ENCODE results near the gene EZH1.
"Not testable (repeated sequence)": the region's sequence is repeated elsewhere in the genome, so short reads cannot be mapped to it uniquely, and the experiment has no call there.

EZH1 gene

DNA sequence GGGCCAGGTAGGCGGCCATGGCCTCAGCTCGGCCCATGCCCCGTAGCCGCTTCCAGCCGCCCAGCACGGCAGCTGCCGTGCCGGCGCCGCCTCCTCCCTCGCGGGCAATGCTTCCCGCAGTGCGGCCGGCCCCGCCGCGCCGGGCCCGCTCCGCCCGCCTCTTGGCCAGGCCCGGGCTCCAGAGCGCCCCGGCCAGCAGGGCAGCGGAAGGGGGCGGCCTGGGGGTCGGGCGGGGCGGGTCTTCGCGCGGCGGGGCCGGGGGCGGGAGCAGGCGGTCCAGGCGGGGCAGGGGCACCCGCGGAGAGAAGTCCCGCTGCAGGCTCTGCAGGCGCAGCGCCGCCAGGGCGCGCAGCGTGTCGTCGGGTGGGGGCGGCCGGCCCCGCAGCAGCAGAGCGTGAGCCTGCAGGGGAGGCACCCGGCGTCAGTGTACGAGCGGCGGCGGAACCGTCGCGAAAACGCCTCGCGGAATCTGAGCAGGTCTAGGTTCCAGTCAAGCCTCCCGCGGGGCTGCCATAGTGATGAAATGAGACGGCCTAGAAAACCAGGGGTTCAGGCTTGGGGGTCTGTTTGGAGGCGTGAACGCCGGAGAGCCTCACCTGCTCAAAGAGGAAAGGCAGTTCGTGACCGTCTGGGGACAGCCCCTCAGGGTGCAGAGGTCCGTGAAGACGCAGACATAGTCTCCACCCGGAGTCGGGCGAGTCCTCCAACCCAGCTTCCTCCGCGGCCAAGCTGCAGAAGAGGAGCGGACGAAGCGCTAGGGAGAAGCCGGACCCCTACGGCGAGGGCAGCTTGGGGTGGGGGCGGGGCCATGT lies 74.7 kb downstream of the EZH1 start:
- no peak for DNase-seq (ENCODE audit: low read depth in 3 of 3)

DNA sequence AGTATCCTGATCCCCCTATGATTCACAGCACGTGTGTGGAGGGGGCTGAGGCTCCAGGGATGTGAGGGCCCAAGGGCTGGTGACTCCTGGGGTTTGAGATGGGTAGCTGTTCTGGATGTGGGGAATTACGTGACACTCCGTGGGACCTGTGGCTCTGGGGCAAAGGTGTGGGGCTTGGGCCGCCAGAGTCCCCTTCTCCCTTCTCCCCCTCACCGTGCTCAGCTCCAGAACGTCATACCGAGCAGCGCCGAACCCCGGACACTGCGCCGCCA lies 75.2 kb downstream of the EZH1 start:
- no peak for DNase-seq (ENCODE audit: low read depth in 3 of 3)

DNA sequence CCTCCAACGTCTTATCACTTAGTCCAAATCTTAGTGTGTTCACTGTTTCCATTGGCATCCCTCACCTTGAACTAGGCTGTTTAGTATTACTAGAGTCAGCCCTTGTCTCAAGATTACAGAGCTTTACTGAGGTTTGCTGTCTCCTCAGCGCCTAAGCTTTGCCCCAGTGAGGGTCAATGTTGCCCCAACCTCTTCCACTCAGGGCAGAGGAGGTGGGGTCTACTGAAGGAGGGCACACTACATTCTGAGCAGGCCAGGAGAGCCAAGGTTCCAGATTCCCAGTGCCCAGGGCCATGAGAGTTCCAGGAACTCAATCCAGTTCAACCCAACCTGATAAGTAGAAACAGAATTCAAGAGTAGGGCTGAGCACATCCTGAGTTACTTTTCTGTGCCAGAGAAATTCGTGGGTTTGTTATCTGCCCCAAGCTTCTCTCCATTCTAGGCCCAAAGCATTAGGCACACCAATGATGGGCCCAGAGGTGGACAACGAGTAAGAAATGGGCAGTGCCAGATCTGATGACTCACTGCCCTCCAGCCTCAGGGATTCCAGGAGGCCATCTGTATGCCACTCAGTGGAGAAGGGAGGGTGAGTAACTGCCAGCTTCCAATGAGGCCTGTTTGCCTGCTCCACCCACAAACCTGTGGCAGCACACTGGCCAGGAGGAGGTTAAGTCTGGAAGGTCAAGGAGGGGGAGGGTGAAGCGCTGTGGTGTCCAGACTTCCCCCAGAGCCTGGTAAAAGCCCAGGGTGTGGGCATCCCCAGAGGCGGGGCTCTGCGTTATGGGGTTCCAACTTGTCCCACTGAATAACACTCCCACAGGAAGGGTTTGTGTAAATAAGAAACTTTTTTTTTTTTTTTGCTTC lies 77.5 kb downstream of the EZH1 start:
- no peak for DNase-seq (ENCODE audit: low read depth in 3 of 3)

DNA sequence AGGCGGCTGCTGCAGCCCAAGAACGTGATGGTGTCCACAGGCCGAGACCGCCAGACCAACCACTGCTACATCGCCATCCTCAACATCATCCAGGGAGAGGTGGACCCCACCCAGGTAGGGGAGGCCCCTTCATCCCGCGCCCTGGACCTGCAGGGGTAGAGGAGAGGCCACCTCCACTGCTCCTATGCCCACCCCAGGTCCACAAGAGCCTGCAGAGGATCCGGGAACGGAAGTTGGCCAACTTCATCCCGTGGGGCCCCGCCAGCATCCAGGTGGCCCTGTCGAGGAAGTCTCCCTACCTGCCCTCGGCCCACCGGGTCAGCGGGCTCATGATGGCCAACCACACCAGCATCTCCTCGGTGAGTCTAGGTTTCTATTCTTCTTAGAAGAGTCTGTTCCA lies 78.7 kb downstream of the EZH1 start:
- DNase-seq (ENCODE audit: low read depth in 3 of 3), result not testable (repeated sequence)

DNA sequence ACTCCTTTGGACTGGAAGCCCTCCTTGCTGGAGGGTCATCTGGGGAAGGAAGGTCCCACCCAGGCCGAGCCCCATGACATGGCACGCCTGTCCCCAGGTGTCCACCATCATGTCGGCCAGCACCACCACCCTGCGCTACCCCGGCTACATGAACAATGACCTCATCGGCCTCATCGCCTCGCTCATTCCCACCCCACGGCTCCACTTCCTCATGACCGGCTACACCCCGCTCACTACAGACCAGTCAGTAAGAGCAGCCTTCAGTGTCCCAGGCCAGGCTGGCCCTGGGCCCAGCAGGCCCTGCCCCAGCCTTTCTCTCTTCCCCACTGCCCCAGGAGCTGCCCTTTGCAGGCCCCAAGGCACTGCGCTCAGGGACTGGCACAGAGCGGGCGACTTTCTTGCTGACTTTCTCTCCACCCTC lies 79.2 kb downstream of the EZH1 start:
- DNase-seq (ENCODE audit: low read depth in 3 of 3), result no peak

DNA sequence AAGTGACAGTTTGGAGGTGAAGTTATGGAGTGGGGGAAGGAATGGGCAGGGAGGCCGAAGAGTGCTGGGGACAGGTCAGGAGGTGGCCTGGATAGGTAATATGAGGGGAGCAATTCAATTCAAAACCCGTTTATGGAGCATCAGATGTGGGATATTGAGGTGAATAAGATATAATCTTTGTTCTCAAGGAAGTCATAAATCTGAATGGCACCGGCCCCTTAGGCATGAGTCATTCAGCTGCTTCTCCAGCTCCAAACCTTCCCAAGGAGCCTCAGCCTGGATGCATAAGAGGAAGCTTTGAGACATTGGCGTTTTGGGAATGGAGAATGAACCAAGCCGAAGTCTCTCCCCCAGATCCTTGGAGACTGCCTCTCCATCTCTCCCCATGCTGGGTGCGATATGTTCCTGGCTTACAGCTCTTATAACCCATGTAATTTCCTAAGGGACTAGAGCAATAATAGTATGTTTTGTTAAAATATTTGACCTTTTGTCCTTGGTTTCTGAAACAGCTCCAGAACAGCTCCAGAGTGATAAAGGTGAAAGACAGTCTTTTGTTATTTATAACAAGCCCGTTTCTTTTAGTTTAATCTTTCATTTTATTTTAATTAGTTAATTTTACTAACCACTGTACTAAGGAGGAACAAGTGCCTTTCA lies 84.0 kb downstream of the EZH1 start:
- DNase-seq (ENCODE audit: low read depth in 3 of 3), result no peak

DNA sequence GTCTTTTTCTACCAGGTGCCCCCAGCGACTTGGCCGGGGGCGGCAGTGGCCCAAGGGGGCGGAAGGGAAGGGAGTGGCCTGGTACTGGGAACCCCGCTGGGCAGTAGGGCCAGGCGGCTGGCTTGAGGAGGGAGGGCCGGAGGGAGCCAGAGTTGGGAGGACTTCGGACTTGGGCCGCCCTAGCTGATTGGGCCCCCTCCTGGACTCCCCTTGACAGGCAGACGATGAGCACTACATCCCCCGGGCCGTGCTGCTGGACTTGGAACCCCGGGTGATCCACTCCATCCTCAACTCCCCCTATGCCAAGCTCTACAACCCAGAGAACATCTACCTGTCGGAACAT lies 84.9 kb downstream of the EZH1 start:
- not testable (repeated sequence) for DNase-seq (ENCODE audit: low read depth in 3 of 3)

DNA sequence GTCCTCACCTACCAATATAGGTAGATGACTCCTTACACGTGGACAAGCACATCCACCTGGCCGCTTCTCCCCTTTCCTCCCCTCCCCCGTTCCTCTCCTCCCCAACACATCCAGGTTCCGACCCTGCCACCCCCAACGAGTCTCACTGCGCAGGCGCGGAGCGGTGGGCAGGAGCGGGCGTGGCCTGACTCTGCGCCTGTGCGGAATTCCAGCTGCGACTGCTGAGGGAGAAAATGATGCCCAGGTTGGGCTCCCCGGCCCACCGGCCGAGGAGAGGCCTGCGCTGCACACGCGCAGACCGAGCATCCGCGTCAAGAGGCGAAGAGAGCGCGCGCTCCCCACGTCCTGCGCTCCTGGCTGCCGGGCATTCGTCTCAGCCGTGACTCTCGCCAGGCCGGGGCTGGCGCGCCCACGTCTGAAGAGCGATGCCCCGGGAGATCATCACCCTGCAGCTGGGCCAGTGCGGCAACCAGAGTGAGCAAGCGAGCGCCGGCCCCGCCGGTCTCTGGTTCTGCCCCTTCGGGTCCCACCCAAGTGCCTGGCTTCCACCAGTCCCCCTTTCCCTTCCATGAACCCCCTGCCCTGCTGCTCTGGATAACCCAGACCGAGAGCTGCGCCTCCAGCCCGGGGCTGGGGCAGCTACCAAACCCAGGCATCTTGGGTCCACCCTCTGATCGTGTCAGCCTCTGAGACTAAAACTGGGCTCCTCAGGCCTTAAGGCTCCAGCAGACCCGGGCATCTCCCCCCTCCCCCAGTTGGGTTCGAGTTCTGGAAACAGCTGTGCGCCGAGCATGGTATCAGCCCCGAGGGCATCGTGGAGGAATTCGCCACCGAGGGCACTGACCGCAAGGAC lies 85.5 kb downstream of the EZH1 start, which contains the start of gene TUBG2:
Gene TUBG2, plus strand, starts transcription at position 206 of the 853 bp plus-strand sequence. Its CDS starts 220 bp downstream, at position 426.
- peak; percentile 62 to 85 (median 69) for DNase-seq (ENCODE audit: low read depth in 3 of 3)

DNA sequence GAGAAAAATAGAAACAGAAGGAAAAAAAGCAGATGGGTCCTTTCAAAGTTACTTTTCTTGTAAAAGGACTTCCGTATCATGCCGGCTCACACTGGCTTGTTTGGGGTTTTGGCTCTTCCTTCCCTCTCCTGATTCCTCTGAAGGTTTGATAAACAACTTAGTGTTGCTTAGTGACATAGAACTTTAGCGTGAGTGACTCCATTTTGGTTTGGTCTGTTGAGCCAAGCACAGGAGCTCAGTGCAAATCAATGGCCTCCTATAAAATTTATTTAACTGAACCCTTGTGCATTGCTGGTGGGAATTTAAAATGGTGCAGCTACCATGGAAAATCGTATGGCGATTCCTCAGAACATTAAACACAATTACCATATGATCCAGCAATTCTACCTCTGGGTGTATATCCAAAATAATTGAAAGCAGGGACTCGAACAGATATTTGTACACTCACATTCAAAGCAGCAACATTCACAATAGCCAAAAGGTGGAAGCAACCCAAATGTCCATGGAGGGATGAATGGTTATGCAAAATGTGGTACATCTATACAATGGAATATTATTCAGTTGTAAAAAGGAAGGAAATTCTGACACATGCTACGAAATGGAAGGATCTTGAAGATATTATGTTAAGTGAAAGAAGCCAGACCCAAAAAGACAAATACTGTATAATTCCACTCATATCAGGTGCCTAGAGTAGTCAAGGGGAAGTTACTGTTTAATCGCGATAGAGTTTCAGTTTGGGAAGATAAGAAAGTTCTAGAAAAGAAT lies 86.8 kb downstream of the EZH1 start:
- DNase-seq (ENCODE audit: low read depth in 3 of 3), result no peak

DNA sequence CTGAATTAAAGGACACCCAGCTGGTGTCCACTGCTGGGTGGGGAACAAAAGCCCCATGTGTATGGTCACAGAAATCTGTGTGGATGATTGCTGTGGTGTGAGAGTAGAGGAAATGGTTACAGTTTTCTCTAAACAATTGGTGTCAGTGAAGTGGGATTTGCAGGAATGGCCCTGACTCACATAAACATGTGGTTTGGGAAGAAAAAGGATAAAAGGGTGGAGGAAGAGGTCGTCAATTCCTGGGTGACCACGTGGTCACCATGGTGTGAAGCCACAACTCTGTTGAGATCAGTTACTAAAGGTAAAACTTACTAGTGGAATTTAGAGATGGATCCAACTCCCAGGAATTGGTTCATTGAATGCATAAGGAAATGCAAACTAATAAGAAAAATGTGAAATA lies 89.3 kb downstream of the EZH1 start:
- DNase-seq (ENCODE audit: low read depth in 3 of 3), result no peak

DNA sequence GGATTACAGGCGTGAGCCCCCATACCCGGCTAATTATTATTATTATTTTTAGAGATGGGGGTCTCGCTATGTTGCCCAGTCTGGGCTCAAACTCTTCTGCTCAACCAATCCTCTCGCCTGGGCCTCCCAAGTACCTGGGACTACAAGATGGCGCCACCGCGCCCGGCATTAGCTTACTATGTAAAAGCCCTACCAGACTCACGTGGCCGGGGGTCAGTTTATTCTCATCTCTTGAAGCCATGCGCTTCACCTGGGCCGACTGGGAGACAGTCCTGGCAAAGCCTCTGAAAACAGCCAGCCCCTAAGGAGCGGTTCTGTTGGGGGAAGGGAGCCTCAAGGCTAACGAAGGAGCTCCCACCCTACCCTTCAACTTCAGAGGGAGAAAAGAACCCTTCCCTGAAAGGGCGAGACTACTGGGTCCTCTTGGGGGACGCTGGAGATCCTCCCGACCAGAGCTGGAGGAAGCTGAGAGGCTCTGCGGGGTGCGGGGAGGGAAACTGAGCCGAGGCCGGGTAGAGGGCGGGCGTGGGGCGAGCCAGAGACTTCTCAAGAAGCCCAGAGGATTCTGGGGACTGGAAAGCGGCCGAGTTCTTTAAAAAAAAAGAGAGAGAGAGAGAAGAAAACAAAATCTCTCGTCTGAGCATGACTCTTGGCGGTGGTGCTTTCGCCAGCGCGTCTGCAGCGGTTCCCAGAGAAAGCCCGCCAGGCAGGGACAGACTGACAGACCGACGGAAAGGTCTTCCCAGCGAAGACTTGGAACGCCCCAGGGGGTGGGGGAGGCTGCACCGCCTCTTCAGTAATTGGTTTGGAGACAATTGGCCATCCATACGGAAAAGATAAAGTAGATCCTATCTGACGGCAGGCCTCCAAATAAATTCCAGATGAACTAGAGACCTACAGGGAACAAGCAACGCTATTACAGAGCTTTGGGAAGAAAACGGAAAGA lies 91.4 kb downstream of the EZH1 start:
- no peak for DNase-seq (ENCODE audit: low read depth in 3 of 3)

DNA sequence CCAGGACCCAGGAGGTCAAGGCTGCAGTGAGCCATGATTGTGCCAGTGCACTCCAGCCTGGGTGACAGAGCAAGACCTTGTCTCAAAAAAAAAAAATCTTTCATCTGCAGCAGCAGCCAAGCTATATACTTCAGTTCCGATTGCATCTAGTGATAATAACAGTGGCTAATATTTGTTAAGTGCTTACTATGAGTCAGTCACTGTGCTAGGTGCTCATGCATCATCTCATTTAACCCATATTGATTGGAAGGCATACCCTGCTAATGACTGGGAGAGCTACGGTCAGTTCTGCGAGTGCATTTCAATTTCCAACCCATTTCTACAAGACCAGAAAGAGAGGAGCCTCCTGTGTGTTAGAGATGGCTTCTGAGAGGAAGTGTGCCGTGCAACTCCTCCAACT lies 93.4 kb downstream of the EZH1 start:
- DNase-seq (ENCODE audit: low read depth in 3 of 3), result no peak
